Bronchial epithelial cell (primary cell): Measurements from ENCODE around the gene PRICKLE2. TPM values are rescaled to one million over a fixed set of nuclear protein-coding genes. Genes with fewer than 3 reads are reported as not detected.
A peak's percentile ranks its signal among the peaks of the same experiment; 100 is the strongest.

Source experiments
- DNase-seq: peaks from one replicate; pipeline ENCODE4 v3.0.0-alpha.2; 2010; ENCODE audit warnings: low read depth
- FAIRE-seq: peaks from 2 replicates; lab custom pipeline; 2011; peaks lifted over from hg19 to GRCh38; lab: Jason Lieb, UNC
- H3K27me3 ChIP-seq: 2 replicates; pipeline ENCODE4 v1.5.1; 2011; ENCODE audit warnings: low read length; ENCODE audit not compliant: control insufficient read depth, insufficient read depth
- H3K36me3 ChIP-seq: 2 replicates; pipeline ENCODE4 v1.5.1; 2011; ENCODE audit warnings: low read length; ENCODE audit not compliant: control insufficient read depth, insufficient read depth
- H3K4me3 ChIP-seq: 2 replicates; pipeline ENCODE4 v1.5.1; 2011; ENCODE audit warnings: mild to moderate bottlenecking, low read depth, low read length, control low read depth
- CTCF ChIP-seq: IDR thresholded peaks from 2 replicates; pipeline ENCODE4 v1.5.1; 2011; ENCODE audit warnings: mild to moderate bottlenecking, moderate library complexity, low read length, control low read depth, inconsistent platforms; ENCODE audit not compliant: insufficient read depth, severe bottlenecking
- total RNA-seq: library from RNA; depleted of rRNA; stranded (reverse); fragments of >200 nt; gene quantifications from 2 replicates; pipeline ENCODE4 v1.2.1, GENCODE V29; 2014

Gene PRICKLE2
- total RNA-seq, 1 donor from 2014 or later: 2.4 TPM

- TF ChIP-seq CTCF: no peak
- FAIRE-seq (peak; percentile 13), DNase-seq (no peak)
- Histone ChIP-seq H3K36me3 (peaks cover 1% of the 10 kb centered on the region), H3K27me3 (no peaks in the 10 kb centered on the region), H3K4me3 (no peak overlapping the region)
These were observed 116.4 kb downstream of the PRICKLE2 start for GRCh38 chr3:64108784-64109317.

- Histone ChIP-seq H3K36me3 (peaks cover 1% of the 10 kb centered on the region), H3K4me3 (no peak overlapping the region), H3K27me3 (no peaks in the 10 kb centered on the region)
- TF ChIP-seq CTCF: no peak
- peak; percentile 18 for FAIRE-seq
- DNase-seq: no peak
These were observed 117.0 kb downstream of the PRICKLE2 start for GRCh38 chr3:64108231-64108630.

- H3K36me3 ChIP-seq: no peaks in the 10 kb centered on the region
- TF ChIP-seq CTCF: no peak
- FAIRE-seq (no peak), DNase-seq (no peak)
- H3K4me3 ChIP-seq: no peak overlapping the region
- no peaks in the 10 kb centered on the region for H3K27me3 ChIP-seq
These were observed 118.1 kb downstream of the PRICKLE2 start for GRCh38 chr3:64107190-64107589.

- FAIRE-seq (no peak), DNase-seq (peak; percentile 42)
- H3K27me3 ChIP-seq: no peaks in the 10 kb centered on the region
- no peaks in the 10 kb centered on the region for H3K36me3 ChIP-seq
- no peak for TF ChIP-seq CTCF
- H3K4me3 ChIP-seq: no peak overlapping the region
These were observed 119.5 kb downstream of the PRICKLE2 start for GRCh38 chr3:64105816-64106215.

GRCh38 chr3:64104691-64105111 is 120.6 kb downstream of the PRICKLE2 start:
- FAIRE-seq (no peak), DNase-seq (peak; percentile 98)
- no peak for TF ChIP-seq CTCF
- Histone ChIP-seq H3K4me3 (no peak overlapping the region), H3K36me3 (no peaks in the 10 kb centered on the region), H3K27me3 (no peaks in the 10 kb centered on the region)

- TF ChIP-seq CTCF: no peak
- FAIRE-seq (no peak), DNase-seq (no peak)
- peaks cover 2% of the 10 kb centered on the region for H3K36me3 ChIP-seq
- H3K4me3 ChIP-seq: no peak overlapping the region
- H3K27me3 ChIP-seq: no peaks in the 10 kb centered on the region
These were observed 121.3 kb downstream of the PRICKLE2 start for GRCh38 chr3:64104006-64104405.
